GM19463 (cell line): ENCODE results near the gene ATP8A2.
"Not testable (repeated sequence)": the region's sequence is repeated elsewhere in the genome, so short reads cannot be mapped to it uniquely, and the experiment has no call there.

ENCODE experiments used
- ATAC-seq: cut with Tn5 transposase; IDR thresholded peaks from one replicate; pipeline ENCODE4 v1.9.1; 2021; ENCODE audit warnings: mild to moderate bottlenecking, moderate library complexity; ENCODE audit not compliant: unreplicated experiment

Gene ATP8A2

GRCh38 chr13:25529425-25529824 lies 157.7 kb downstream of the ATP8A2 start:
- ATAC-seq = no peak

GRCh38 chr13:25538276-25538675 lies 166.5 kb downstream of the ATP8A2 start:
- ATAC-seq = no peak

DNA sequence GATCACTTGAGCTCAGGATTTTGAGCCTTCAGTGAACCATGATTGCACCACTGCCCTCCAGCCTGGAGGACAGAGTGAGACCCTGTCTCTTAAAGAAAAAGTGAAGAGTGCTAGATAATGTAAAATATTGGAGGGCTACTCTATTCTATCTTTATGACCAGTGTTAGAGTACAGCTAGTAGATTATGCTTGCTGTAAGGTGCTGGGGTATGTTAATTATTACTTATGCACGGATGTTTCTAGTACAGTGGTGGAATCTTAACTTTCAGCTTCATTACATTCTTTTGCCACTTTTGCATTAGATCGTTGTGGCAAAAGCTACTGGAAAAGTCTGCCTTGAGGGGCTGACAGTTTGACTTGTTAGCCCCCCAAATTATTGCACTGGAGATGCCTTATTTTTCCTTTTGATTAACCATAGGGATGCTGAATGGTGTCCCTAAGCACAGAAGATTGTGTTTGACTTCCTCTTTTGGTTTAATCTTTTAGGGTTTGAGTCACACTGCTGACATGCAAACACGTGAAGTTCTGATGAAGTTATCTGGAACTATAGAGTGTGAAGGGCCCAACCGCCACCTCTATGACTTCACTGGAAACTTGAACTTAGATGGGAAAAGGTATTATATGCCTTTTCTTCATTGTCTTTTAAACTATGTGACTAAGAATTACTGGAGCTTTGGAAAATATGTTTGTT lies 169.8 kb downstream of the ATP8A2 start:
- peak; percentile 89 for ATAC-seq

DNA sequence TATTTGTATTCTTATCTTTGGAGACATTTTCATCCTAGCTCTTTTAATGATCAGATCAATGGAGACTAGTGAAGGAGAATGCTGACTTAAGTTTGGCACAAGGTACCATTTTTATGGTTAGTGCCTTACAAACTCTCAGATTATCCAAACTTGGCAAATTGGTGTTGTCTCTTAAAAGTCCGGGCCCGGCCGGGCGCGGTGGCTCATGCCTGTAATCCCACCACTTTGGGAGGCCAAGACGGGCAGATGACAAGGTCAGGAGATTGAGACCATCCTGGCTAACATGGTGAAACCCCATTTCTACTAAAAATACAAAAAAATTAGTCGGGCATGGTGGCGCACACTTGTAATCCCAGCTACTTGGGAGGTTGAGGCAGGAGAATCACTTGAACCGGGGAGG lies 177.2 kb downstream of the ATP8A2 start:
- ATAC-seq = not testable (repeated sequence)

DNA sequence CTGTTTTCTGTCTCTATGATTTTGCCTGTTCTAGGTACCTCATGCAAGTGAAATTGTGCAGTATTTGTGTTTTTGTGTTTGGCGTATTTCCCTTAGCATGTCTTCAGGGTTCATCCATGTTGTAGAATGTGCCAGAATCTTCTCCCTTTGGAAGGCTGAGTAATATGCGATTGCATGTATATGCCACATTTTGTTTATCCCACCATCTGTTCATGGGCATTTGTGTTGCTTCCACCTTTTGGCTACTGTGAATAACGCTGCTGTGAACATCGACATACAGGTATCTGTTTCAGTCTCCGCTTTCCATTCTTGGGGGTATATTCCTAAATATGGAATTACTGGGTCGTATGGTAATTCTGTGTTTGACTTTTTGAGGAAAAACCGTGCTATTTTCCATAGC lies 190.0 kb downstream of the ATP8A2 start:
- no peak for ATAC-seq

- no peak for ATAC-seq
These were observed 198.4 kb downstream of the ATP8A2 start for GRCh38 chr13:25570185-25570584.

- no peak for ATAC-seq
These were observed 199.5 kb downstream of the ATP8A2 start for GRCh38 chr13:25571237-25571636.

- not testable (repeated sequence) for ATAC-seq
These were observed 200.4 kb downstream of the ATP8A2 start for GRCh38 chr13:25572171-25572570.

GRCh38 chr13:25574437-25575411 lies 202.9 kb downstream of the ATP8A2 start:
- ATAC-seq = peak; percentile 61

DNA sequence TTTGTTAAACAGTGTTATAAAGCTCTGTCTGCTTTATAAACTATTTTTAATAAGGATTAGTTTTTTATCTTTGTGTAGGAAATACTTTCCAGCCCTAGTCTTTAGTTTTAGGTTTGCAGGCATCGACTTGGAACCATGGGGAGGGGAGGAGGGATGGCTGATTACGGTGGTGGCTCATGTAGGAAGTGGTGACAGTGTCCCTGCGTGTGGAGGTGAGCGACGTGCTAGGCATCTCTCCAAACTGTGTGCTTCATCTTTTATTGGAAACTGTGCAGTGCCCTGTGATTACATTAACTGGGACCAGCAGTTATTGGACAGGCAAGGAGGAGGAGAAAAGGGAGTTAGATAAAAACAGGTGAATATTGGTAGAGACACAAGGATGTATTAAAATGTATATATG lies 203.8 kb downstream of the ATP8A2 start:
- no peak for ATAC-seq

DNA sequence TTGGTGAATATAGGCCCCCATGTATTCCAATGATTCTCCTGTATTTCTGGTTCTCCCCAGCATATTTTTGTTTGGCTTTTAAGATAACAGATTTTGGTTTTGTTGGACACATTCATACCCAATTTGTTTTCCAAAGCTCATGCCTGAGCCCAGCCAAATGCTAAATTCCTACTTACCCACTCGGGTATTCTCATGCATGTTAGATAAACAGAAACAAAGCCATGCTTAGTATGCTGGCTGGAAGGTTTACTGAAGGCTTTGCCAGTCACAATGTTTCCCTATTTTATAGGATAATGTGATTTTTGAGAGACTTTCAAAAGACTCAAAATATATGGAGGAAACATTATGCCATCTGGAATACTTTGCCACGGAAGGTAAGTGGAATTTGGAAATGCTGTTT lies 206.8 kb downstream of the ATP8A2 start:
- ATAC-seq = no peak

GRCh38 chr13:25579221-25579620 lies 207.4 kb downstream of the ATP8A2 start:
- ATAC-seq = no peak

- no peak for ATAC-seq
These were observed 209.6 kb downstream of the ATP8A2 start for GRCh38 chr13:25581351-25581750.

DNA sequence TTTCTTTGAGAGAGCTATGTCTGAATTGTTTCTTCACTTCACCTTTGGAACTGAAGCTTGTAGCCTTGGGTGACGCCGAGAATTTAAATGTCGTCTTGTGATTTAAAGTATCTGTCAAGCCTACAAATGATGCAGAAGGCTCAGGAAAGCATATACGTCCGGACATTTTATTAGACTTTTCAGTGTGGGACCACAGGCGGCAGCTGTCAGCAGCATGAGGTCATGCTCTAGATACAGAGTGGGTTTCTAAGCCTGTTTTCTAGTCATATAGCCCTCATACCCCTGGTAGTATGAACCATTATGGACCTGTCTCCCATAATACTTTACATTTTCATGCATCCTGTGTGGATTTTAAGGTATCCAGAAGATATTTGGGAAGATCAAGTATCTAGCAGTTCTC lies 212.3 kb downstream of the ATP8A2 start:
- ATAC-seq = no peak

DNA sequence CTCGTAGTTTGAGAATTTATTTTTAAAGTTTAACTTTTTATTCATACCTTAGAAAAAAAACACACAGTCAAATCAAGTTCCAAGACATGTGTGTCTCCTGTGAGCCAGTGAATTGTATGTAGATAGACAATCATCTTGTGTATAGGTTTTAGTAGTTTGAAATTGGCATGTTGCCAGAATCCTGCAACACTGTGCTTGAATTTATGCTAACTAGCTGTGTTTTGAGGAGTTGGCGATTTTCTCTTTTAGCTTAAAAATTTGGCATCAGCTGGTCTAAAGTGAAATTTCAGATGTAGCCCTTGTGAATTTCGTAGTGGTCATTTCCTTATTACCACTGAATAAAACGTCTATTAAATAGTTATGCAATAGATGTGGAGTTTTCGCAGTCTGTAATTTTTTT lies 213.2 kb downstream of the ATP8A2 start:
- no peak for ATAC-seq

DNA sequence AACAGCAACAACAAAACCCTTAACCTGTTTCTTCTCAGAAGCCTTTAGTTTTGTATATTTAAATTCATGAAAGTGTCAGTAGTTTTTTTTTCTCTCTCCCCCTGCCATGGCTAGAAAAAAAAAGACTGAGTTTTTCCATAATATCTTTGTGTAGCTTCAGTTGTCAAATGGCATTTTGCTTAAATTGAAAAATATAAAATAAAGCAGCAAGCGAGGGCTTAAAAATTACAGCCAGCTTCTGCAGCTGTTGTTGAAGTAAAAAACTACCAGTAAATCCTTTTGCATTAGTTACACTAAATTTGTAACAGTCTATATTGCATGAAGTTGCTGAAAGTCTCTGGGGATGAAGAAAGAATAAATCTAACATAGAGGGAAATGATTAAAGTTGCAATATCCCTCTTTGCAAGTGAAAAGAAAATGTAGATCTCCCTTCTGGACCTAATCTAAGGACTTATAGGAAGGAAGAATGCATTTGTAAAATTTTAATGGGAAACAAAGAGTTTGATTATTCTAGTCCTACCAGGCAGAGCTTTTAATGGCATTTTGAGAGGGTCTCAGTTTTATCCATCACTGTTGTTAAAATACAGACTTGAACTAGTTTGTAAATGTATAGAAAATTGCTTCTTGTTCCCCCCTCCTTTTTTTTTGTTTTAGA lies 215.7 kb downstream of the ATP8A2 start:
- no peak for ATAC-seq

- no peak for ATAC-seq
These were observed 216.7 kb downstream of the ATP8A2 start for GRCh38 chr13:25588336-25589060.

- ATAC-seq = no peak
These were observed 226.6 kb downstream of the ATP8A2 start for GRCh38 chr13:25598421-25598820.

DNA sequence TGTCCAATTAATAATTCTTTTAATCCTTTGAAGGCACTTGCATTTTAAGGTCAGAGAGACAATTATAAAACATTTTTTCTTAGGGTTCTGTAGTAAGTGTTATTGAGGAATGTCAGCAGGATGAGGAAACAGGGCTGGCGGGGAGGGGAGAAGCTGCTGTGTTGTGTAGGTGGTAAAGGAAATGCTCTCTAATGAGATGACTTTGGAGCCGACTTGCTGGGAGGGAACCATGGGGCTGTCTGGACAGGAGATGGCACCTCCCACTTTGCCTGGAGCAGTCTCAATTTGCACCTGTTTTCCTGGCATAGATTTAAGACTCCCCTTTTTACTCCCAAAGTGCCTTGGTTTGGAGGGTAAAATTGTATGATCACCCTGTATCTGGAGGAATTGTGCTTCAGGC lies 230.4 kb downstream of the ATP8A2 start:
- no peak for ATAC-seq

GRCh38 chr13:25604106-25604505 lies 232.3 kb downstream of the ATP8A2 start:
- no peak for ATAC-seq

GRCh38 chr13:25607096-25607495 lies 235.3 kb downstream of the ATP8A2 start:
- ATAC-seq = no peak
